GM21360 (cell line): ENCODE measurements around the gene CTDNEP1.

Source experiments
- ATAC-seq: cut with Tn5 transposase; IDR thresholded peaks from one replicate; pipeline ENCODE4 v1.9.1; 2021; ENCODE audit warnings: mild to moderate bottlenecking, moderate library complexity; ENCODE audit not compliant: unreplicated experiment

Gene CTDNEP1

DNA sequence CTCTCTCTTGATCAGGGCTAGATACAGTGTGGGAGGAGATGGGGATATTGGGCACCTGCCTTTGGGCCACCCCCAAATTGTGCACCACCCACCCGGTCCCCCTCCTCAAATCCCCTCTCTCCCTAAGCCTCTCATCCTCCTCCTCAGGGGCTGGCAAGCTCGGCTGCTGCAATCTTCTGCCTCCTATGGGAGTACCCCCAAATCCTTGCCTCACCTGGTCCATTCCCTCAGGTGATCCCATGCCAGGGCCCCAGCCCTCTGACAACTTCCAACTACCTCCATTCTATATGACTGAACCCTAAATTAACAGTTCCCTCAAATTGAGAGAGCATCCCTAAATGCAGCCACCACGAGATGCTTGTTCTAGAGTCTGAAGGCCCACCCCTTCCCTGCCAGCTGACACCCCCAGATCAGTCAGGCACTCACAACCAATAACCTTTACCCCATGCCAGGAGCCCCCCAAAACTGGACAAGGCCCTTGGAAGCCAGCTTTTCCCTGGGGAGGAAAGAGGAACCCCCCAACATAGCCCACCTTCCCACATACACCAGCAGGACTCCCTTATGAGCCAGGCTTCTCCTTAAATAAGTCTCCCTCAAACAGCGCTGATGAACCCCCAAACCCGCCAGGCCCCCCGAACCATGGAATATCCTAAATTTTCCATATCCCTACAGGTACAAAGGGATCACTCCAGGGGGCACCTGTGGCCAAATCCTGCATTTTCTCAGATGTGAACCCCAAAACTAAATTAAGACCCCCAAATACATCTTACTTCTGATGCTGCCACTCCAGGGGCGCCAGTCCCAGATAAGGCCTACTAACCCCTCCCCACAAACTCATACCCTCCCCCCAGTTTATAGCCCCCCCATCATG, 35.1 kb downstream of the CTDNEP1 start:
- ATAC-seq: no peak

DNA sequence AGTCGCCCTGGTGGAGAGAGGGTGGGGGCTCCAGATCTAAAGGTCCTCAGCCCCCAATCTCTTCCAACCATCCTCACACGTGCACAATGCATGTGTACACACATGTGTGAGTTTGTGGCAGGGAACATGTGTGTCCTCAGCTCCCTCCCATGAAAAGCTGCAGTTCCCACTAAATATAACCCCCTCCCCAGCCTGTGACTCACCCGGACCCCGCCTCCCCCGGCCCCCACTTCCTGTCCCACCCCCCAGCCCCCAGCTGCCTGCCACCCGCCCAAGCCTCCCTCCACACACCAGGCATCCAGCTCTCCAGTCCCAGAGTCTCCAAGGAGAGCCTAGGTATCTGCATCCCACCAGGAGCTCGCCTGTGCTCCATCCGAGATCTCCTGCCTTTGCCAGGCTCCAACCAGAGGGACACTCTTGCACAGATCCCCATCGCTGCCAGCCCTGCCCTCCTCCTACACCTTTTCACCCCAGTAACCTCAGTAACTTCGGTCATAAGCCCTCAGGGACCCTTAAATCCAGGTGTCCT, 35.8 kb downstream of the CTDNEP1 start:
- no peak for ATAC-seq

DNA sequence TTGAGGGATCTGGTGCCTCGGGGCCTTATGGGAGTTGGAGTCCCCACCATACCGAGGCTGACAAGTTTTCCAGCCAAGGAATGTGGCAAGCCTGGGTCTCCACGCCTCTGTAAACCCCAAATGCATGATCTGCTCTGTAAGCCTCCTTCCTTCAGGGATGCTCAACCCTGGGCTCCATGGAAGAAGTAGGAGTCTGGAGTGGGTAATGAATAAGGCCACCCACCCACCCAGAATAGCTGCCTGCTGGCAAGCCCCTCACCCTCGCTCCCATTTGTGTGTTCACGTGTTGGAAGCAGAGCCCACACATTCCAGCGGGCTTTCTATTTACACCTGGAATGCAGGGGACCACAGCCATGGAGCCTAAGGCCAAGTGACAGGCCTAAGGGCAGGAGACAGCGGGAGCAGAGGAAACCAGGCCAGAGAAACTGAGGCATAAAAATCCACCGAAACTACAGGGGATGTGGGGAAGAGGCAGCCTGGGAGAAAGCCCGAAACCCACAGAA, 36.3 kb downstream of the CTDNEP1 start:
- ATAC-seq: no peak

DNA sequence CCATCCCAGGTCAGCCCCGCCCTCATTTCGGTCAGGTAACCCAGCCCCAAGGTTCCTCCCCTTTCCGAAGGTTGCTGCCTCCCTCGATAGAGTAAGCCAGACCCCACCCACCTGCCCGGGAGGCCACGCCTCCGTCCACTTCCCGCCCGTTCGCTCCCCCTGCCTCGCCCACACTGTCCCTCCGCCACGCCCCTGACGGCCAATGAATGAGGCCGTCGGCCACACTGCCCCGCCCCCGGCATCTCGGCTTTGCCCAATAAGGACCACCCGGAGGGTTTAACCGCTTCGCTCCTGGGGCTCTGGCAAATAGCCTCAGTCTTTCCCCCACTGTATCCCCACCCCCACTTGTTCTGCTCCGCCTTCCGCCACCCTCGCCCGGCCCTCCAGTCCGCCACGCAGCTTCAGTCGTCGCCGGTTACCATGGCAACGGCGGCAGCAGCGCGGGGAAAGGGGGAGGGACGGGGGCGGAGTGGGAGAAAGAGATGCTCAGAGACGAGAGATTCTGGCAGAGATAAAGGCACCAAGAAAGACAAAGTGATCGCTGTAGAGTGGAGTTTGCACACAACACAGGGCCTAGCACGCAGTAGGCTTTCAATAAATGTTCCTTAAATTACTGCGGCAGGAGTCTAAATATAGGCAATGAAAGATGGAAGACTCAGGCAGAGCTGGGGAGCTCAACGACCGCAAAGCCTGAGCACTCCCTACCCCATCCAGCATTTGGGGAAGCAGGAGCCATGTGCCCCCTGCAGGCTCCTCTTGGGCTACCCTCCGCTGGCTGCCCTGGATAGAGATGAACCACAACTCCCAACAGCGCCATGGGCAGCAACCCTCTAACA, 37.0 kb downstream of the CTDNEP1 start:
- ATAC-seq: peak; percentile 60

DNA sequence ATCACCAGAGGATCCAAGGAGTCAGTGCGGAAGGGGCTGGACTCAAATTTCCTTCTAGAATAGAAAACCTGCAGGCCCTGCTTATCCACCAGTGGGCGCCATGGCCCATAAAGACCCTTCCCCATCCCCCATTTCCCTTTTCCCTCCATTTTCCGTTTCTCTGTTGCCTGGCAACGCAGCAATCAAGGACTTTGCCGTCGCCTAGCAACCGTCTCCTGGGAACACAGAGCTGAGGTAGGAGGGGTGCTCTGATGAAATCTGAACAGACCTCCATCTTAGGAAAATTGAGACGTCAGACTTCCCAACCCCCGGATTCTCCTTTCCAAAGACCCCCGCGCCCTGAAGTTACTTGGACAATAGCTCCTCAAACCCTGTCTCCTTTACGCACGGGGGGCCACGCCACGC, 37.6 kb downstream of the CTDNEP1 start:
- ATAC-seq: no peak

DNA sequence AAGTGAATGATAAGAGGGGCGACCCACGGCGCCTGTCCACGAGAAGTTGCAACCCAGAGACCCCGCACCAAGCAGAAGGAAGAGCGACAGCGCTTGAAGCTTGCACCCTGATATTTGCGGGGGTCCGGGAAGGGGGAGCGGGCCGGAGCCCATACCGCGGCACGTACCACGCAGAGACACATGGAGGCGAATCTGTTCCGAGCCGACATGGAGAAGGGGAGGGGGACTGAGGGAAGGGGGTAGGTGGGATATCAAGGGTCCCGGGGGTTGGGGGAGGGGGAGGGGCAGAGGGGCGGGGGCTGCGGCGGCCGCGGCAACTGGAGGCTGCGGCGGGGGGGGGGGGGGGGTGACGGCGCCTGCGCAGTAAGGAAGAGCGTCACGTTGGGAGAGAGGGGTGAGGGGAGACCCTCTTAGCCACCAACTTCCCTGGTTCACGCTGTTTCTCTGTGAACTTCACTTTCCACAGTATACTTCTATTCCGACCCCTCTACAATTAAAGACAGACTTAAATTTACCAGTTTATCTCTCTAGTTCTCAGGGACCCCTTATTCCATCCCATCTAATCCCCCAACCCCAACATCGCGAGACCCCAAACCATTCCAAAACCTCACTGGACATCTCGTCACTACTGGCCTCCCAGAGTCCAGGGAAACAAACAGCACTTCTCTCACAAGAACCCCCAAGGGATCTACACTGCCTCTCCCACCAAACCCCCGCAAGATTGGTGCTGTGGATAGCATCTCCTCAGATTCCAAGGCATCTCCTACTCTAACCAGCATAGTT, 39.9 kb downstream of the CTDNEP1 start:
- ATAC-seq: no peak

DNA sequence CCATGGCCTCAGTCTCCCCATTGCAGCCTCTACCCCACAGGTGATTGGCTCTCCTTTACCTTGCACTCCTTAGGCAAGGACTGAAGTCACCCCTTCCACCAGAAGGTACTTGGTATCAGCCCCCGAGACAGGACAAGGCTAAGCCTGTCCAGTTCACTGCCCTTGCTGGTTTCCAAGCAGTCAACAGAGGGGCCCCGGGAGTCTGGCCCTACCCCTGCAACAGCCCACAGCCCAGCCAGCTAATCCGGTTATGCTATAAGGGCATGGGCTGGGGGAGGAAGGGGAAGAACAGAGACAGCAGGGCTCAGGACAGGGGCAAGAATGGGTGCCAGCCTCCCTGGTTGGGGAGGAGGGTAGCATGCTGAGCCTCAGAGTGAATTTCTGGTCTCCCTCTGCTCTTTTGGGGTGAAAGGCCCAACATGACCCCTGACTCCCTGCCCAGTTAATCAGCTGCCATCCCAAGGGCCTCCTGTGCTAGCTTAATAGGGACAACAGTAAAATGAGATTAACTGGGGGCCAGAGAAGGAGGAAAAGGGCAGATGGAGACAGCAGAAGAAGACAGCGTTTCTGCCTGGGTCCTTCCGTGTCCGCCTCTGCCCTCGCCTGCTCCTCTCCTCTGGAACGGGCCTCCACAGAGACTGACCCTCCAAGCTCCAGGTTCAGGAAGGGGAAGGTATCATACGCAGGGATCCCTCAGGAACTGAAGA, 42.6 kb downstream of the CTDNEP1 start:
- no peak for ATAC-seq

DNA sequence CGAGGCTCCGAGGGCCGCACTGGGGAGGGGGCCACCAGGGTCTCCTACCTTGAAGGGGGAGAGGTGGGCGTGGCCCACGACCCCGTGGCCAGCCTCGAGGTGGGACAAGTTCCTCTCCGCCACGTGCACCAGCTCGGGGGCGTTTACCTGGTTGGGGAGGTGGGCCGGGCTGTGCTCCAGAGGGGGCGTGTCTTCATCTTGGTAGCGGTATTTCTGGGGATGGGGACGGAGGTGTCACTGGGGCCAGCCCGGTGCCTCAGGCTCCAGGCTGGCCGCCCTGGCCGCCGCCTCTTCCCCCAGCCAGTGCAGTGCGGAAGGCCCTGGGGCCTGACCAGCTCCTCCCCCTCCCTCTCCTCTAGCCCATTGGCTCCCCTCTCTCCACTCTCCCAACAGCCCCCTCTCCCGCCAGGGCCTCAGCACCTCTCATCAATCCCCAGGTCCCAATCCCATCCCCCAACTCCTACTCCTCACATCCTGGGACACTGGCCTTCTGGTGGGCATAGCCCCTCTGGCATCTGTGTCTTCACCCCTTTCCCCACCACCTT, 43.4 kb downstream of the CTDNEP1 start:
- no peak for ATAC-seq

DNA sequence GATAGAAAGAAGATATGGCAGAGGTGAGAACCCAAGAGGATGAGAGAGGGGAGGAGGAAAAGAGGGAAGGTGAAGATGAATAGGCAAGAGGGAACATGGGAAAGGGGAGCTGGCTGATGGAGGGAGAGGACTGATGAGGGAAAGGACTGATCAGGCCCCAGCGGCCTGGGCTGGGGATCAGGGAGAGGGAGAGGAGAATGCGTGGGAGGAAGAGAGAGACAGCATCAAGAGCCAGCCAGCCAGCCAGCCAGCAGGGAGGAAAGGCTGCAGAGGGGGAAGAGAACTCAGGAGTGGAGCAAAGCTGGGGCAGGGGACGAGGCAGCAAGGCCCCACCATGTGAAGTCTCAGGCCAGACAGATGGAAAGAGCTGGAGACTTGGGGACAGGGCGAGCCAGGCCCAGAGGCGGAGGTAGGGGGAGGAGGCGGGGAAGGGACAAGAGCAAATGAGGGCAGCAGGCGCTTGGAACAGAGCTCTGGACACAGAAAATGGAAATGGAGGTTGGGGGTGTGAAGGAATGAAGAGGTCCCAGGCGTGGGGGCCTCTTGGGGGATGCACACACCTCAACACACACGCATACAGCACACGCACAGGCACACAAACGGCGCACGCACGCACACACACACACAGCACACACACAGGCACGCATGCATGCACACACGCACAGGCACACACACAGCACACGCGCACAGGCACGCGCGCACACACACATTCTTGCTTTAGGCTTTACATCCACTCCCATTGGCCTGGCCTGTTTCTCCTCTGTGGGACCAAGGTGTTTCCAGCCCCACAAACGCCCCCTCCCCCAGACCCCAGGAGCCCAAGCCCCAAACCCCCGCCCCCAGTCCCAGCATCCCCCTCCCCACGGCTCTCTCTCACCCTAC, 44.2 kb downstream of the CTDNEP1 start:
- no peak for ATAC-seq

DNA sequence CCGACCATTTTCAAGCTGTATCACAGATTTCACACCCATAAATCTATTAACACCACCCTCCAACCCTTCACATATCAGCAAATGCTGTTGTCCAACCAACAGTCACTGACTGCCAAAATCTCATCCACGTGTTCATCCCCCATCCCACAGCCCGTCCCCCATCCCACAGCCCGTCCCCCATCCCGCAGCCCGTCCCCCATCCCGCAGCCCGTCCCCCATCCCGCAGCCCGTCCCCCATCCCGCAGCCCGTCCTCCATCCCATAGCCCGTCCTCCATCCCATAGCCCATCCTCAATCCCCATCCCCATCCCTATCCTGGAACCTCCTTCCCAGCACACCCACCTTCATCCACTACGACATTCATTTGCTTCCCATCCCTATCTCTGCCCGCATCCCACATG, 46.0 kb downstream of the CTDNEP1 start:
- ATAC-seq: no peak

DNA sequence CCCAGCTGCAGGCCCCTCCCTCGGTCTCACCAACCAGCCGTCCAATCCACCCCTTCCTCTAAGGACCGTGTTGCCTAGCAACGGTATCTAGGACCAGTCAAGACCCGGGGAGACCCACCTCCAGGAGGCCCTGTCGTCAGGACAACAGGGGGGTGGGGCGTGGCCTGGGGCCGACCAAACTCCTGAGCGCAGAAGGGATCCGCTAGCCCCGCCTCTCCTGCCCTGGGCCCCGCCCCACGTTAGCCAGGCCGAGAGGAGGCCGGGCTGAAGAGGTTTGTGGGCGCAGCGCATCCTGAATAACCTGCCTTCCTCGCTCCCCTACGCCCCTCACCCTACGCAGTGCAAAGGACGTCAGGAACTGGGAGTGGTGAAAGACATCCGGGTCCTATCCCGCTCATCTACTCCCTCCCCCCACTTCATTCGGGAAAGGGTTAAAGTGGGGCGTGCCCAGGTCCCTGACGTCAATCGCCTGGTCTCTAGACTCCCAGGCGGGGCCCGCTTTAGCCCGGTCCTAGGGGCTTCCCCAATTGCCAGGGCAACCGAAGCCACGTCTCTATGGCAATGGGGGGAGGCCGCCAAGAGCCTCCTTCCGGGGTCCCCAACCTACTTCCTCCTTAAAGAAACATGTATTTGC, 46.6 kb downstream of the CTDNEP1 start:
- ATAC-seq: peak; percentile 70

DNA sequence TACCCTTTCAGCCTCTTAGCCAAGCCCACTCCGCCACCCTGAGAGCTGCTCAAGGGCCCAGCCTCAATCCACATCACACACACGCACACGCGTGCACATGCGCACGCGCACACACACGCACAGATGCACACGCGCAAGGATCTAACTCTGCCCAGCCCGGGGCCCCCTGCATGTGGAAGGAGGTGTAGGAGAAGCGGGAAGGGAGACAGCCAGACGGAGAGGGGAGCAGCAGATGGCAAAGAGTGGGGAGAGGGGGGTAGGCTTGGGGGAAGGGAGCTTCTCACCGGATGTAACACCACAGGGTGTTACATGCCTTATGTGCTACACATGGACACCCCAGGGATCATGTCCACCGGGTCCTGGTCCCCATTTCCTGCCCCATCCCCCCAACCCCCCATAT, 47.2 kb downstream of the CTDNEP1 start:
- ATAC-seq: no peak

DNA sequence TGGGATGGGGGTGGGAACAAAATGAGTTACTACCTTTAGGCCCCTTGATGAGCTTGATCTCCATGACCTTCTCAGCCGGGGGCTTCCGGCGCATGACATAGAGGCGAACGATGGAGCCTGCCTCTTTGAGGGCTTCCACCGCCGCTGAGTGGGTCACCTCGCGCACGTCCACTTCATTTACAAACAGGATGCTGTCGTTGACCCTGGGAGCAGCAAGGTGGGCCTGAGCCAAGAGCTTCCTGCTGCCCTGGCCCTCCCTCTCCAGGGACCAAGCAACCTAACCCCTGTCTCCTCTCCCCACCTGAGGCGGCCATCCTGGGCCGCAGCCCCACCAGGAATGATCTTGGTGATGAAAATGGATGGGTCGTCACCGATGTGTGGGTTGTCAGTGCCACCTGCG, 48.1 kb downstream of the CTDNEP1 start:
- no peak for ATAC-seq

DNA sequence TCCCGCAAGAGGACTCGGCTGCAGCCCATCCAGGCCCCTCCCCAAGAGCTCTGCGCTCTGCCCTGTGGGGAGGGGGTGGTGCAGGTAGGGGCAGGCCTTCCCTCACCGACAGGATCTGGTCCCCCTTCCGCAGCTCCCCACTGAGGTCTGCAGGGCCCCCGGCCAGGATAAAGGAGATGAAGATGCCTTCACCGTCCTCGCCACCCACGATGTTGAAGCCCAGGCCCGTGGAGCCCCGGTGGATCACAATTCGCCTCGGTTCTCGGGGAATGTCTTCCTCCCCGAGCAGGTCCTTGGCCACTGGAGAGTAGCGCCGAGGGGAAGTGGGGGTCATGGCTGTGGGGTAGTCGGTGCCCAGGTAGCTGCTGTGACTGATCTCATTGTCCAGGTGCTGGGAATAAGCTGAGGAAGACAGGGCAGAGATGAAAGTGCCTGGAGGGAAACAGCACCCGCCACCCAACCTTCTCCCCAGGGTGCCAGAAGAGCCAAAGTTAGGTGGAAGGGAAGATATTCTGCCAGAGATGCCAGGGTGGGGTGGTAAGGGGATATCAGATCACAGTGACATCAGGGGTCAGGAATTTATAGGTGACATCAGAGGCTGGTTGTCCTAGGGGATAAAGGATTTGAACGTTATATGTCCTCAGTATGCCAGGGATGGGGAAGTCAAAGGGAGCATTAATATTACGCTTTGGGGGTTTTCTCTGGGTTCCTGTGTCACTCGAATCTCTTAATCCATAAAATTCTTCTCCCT, 54.7 kb downstream of the CTDNEP1 start:
- ATAC-seq: no peak

DNA sequence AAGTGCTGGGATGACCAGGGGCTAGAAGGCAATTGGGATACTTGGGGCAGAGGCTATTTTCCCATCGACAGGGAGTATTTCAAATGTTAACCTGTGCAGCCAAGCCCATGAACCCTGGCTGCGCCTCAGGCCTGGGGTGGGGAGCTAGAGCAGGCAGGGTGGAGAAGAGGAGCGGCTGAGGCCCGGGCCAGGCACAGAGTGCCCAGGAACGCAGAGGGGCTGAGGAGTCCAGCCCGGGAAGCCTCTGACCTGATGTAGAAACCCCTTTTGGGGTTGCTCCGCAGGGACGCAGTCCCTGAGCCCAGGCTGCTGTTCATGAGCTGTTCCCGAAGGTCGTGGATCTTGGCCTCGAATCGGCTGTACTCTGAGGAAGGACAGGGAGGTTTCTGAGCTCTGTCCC, 55.6 kb downstream of the CTDNEP1 start:
- no peak for ATAC-seq
